ENCODE measurements around the gene AP5Z1.

Gene AP5Z1

DNA sequence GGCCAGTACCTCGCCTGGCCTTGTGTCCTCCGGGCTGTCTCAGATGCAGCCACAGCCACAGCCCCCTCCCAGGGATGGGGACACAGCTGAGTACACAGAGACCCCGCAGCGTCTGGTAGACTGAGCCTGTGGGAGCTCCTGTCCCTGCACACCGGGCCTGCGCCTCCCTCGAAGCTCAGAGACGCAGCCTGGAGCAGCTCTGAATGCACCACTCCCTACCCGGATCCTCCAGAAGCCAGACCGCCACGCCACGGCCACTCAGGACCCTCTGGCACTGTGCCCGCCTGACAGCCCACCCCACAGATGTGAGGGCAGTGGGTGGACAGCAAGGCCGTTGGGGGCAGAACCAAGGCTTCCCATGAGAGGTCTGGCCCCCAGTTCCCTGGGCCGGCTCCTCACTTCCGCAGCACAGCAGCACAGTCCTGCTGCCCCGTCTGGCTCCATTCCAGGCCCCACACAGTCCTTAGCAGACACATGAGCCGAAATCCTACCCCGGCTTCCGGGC is 45.6 kb downstream of the AP5Z1 start:
- DNase-seq (ENCODE audit: low read depth, low spot score) = no peak
- TF ChIP-seq, protein P1, sequence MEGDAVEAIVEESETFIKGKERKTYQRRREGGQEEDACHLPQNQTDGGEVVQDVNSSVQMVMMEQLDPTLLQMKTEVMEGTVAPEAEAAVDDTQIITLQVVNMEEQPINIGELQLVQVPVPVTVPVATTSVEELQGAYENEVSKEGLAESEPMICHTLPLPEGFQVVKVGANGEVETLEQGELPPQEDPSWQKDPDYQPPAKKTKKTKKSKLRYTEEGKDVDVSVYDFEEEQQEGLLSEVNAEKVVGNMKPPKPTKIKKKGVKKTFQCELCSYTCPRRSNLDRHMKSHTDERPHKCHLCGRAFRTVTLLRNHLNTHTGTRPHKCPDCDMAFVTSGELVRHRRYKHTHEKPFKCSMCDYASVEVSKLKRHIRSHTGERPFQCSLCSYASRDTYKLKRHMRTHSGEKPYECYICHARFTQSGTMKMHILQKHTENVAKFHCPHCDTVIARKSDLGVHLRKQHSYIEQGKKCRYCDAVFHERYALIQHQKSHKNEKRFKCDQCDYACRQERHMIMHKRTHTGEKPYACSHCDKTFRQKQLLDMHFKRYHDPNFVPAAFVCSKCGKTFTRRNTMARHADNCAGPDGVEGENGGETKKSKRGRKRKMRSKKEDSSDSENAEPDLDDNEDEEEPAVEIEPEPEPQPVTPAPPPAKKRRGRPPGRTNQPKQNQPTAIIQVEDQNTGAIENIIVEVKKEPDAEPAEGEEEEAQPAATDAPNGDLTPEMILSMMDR (IDR thresholded peaks at IDR 0.05; ENCODE audit: low read depth, low read length) = no peak
- no peak overlapping the region for H3K4me3 ChIP-seq (ENCODE audit: low read depth, low read length)
- in situ Hi-C loops (cut with HindIII; ENCODE audit: low sequenced_read_pairs) = no loop called here

DNA sequence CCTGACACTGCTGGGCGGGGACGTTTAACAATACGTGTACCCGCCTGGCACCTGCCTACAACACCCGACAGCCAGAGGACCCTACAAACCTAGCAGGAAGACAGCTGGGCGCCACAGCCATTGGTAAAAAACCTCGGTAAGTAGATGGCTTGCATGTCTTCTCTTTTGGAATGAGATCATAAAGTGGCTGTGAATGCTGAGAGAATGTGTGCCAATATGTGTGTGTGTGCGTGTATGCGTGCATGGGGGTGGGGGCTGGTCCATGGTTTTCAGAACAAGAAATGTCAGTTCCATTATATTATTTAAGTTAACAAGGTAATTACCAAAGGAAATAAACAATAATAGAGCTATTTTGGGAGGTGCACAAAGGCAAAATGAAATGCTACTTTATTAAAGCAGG is 47.3 kb downstream of the AP5Z1 start:
- TF ChIP-seq, protein P1 (IDR thresholded peaks at IDR 0.05; ENCODE audit: low read depth, low read length) = no peak
- H3K4me3 ChIP-seq (ENCODE audit: low read depth, low read length) = no peak overlapping the region
- in situ Hi-C loops (cut with HindIII; ENCODE audit: low sequenced_read_pairs) = no loop called here
- no peak for DNase-seq (ENCODE audit: low read depth, low spot score)

DNA sequence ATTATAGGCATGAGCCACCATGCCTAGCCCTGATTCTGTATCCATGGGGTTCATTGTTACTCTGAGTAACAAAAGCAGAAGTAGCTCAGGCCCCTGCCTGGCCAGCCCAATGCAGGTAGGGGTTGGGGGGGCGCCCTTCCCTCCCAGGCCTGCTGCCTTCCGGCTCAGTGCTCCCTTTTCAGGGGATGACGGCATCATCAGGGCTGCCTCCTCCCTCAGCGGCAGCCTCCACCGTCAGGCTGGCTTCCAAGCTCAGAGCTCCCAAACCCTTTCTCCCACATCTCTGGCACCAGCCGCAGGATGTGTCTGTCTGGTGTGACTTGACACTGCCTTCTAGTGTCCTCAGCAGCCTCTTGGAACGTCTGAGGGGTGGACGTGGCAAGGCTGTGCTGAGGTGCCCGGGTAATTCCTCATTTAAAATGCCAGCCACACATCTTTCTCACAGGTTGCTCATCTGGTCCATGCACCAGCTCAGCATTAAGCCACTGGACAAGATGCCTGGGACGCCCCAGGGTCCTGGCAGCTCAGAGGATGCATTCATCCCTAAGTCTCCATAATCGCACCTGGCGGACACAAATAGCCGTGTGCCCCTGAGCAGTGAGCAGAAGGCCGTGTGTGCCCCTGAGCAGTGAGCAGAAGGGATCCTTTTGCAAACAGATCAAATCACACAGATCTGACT is 48.2 kb downstream of the AP5Z1 start:
- TF ChIP-seq, protein P1 (IDR thresholded peaks at IDR 0.05; ENCODE audit: low read depth, low read length) = no peak
- DNase-seq (ENCODE audit: low read depth, low spot score) = no peak
- in situ Hi-C loops (cut with HindIII; ENCODE audit: low sequenced_read_pairs) = no loop called here
- no peak overlapping the region for H3K4me3 ChIP-seq (ENCODE audit: low read depth, low read length)

DNA sequence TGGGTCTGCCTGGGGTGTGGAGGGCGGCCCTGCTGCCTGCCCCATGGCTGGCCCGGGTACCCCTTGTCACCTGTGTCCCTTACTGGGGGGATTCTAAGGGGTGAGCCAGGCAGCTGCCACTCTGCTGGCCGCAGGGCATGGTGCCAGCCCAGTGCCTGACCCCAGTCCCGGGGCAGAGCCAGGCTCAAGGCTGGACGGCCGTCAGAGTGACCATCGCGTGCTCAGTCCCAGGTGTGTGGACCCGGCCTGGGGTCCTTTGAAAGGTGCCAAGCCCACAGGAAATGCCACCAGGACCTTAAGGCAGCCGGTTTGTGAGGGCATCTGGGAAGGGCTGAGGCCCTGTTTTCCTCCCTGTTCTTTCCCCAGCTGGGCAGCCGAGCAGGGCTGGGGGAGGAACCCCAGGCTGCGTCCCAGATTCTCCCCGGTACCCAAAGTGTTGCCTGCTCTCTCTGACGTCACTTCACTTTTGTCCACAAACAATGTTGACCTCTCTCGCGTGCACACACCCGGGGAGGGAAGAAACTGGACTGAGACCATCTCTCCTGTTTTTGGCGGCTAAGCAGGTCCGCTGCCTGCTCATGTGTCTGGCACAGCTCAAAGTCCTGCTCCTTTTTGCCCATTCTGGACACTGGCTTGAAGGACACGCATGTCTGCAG is 48.8 kb downstream of the AP5Z1 start:
- in situ Hi-C loops (cut with HindIII; ENCODE audit: low sequenced_read_pairs) = no loop called here
- TF ChIP-seq, protein P1 (IDR thresholded peaks at IDR 0.05; ENCODE audit: low read depth, low read length) = no peak
- DNase-seq (ENCODE audit: low read depth, low spot score) = no peak
- H3K4me3 ChIP-seq (ENCODE audit: low read depth, low read length) = no peak overlapping the region

DNA sequence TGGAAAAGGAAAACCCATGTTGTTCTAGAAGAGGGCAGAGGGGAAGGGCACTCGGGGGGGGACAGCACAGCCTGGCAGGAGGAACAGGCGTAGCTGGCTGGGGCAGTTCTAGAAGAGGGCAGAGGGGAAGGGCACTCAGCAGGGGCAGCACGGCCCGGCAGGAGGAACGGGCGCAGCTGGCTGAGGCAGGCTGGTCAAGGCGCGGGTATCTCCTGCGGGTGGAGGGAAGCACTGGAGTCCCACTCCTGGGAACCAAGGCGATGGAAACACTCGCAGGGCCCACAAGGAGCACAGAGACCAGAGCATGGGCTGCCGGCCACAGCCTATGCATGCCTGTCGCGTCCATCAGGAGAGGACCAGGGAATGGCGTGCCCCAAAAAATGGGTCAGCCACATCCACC is 49.7 kb downstream of the AP5Z1 start:
- in situ Hi-C loops (cut with HindIII; ENCODE audit: low sequenced_read_pairs) = no loop called here
- no peak overlapping the region for H3K4me3 ChIP-seq (ENCODE audit: low read depth, low read length)
- no peak for DNase-seq (ENCODE audit: low read depth, low spot score)
- TF ChIP-seq, protein P1 (IDR thresholded peaks at IDR 0.05; ENCODE audit: low read depth, low read length) = no peak

DNA sequence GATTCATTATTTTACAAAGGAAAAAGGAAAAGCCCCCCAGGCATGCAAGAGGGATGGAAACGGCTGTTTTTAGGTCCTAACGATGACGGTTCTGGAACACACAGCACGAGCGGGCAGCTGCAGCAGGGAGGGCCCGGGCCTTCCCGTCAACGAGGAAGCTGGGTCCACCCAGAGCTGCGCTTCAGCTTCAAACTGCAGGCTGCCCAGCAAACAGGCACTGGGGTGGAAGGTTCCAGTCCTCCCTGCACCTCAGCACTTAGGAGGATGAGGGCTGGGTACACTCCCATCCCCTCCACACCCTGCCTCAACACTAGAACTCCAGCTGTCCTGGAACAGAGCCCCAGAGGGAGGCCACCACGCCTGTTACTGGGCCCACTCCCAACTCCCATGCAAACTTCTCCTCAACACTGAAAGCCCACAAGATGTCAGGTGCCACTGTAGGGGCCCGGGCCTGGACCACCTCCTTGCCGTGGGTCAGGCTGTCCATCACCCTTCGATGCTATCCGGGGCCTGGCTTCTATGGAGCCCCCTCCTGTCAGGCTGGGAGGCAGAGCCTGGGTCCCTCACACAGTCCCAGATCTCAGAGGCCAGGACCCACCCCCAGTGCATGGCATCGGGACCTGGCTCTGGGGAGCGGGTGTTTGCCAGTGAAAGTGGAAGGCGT is 53.4 kb downstream of the AP5Z1 start:
- no peak overlapping the region for H3K4me3 ChIP-seq (ENCODE audit: low read depth, low read length)
- DNase-seq (ENCODE audit: low read depth, low spot score) = no peak
- in situ Hi-C loops (cut with HindIII; ENCODE audit: low sequenced_read_pairs) = no loop called here
- TF ChIP-seq, protein P1 (IDR thresholded peaks at IDR 0.05; ENCODE audit: low read depth, low read length) = no peak

Measured in astrocyte of the spinal cord (primary cell).